Erythroblast (primary cell): ENCODE measurements around the gene SH2D3A.

Experiments used
- GATA1 ChIP-seq: IDR thresholded peaks from 2 replicates; pipeline ENCODE4 v1.6.1; 2011; ENCODE audit warnings: low read depth, mild to moderate bottlenecking, control low read depth, low read length, moderate library complexity
- POLR2A ChIP-seq: IDR thresholded peaks from 2 replicates; pipeline ENCODE4 v1.6.1; 2011; ENCODE audit warnings: mild to moderate bottlenecking, low read length

DNA sequence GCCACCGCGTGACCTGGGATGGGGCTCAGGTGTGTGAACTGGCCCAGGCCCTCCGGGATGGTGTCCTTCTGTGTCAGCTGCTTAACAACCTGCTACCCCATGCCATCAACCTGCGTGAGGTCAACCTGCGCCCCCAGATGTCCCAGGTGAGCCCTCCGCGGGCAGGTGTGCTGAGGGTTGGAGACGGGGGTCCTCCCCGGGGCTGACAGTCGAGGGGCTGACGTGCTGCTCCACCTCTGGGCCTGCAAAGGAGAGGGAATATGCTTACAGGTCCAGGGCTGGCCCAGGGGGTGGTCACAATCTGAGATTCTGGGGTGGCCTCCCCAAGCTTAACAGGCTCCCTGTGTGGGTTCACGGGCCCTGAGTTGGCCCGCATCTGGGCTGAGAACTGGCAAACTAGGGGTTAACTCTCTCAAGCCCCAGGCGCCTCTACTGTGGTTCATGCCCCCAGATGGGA is 5.7 kb upstream of the SH2D3A start:
- no peak for TF ChIP-seq POLR2A
- TF ChIP-seq GATA1 = no peak
